Activated T-cell treated with anti-CD3 and anti-CD28 coated beads for 4 hours (primary cell): ENCODE data around the gene DRAXIN.

Experiments used
- DNase-seq: peaks from one replicate; pipeline ENCODE4 v3.0.0-alpha.2; 2020

DRAXIN gene

DNA sequence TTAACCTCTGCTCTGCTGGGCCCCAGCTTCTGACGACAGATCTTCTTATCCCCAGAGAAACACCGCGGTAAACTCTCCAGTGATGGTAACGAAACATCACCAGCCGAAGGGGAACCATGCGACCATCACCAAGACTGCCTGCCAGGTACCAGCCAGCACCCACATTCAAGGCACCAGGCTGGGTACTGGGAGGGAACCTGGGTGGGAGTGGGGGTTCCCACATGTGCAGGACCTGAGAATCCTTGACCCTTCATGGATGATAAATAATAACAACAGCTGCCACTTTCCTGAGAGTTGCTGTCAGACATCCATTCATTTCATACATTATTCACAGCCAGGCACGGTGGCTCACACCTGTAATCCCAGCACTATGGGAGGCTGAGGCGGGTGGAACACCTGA lies 20.8 kb downstream of the DRAXIN start:
- DNase-seq, result no peak

DNA sequence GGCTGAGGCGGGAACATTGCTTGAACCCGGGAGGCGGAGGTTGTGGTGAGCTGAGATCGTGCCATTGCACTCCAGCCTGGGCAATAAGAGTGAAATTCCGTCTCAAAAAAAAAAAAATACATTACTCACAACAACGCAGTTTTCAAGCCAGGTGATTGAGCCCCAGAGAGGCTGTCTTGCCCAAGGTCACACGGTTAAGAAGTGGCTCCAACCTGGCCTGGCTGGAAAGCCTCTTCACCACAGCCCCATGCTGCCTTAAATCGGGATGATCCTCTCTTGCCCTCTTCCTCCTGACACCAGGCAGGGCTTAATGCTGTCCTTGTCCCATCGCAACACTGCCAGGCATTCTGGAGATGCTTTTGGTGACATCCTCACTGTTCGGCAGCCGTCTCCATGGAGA lies 21.6 kb downstream of the DRAXIN start:
- no peak for DNase-seq

- no peak for DNase-seq
Observed at GRCh38 chr1:11714831-11715575, 23.5 kb downstream of the DRAXIN start.

- DNase-seq, result peak; percentile 87
Observed at GRCh38 chr1:11719313-11720032, 28.0 kb downstream of the DRAXIN start.

GRCh38 chr1:11720033-11720376 lies 28.5 kb downstream of the DRAXIN start:
- no peak for DNase-seq

- DNase-seq, result no peak
Observed at GRCh38 chr1:11720525-11720924, 29.0 kb downstream of the DRAXIN start.

- no peak for DNase-seq
Observed at GRCh38 chr1:11721311-11721710, 29.8 kb downstream of the DRAXIN start.

DNA sequence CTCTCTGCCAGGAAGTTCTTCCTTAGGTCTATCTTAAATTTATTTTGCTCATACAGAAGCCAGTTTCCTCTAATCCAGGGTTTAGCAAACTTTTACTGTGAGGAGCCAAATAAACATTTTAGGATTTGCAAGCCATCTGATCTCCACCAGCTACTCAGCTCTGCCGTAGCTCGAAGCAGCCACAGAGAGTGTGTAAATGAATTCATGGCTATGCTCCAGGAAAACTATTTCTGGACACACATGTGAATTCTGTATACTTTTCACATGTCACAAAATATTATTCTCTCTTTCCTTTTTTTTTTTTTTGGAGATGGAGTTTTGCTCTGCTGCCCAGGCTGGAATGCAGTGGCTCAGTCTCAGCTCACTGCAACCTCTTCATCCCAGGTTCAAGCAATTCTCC lies 31.0 kb downstream of the DRAXIN start:
- DNase-seq, result no peak

DNA sequence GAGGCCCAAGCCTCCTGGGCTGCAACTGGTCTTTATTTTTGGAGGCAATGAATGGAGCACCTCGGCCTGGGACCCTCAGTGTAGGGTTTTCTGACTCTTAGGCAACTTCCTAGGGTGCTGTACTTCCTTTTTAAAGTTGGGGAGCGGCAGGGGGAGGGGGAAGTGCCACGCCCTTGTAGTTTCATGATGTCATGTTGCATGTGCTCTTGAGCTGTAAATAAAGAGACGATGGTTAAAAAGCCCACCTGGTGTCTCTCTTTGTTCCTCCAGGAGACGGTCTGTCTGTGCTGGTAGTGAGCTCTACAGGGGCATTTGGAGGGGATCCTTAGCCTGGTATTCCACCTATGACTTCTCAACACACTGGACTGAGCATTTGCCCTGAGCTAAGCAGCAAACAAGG lies 34.1 kb downstream of the DRAXIN start:
- no peak for DNase-seq

DNA sequence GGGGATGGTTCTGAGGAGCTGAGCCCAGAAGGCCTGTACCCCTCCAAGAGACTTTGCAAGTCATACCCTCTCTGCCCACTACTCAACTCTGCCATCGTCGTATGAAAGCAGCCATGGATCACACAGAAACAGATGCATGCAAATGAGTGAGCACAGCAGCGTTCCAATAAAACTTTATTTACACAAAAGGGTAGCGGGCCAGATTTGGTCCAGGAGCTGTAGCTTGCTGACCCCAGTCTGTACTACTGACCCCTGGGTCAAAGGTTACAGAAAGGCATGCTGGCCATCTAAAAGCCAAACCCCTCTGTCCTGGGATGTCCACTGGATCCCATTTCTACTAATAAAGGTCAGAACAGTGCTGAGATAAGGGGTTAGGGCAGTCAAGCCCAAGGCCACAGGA lies 35.6 kb downstream of the DRAXIN start:
- no peak for DNase-seq

DNA sequence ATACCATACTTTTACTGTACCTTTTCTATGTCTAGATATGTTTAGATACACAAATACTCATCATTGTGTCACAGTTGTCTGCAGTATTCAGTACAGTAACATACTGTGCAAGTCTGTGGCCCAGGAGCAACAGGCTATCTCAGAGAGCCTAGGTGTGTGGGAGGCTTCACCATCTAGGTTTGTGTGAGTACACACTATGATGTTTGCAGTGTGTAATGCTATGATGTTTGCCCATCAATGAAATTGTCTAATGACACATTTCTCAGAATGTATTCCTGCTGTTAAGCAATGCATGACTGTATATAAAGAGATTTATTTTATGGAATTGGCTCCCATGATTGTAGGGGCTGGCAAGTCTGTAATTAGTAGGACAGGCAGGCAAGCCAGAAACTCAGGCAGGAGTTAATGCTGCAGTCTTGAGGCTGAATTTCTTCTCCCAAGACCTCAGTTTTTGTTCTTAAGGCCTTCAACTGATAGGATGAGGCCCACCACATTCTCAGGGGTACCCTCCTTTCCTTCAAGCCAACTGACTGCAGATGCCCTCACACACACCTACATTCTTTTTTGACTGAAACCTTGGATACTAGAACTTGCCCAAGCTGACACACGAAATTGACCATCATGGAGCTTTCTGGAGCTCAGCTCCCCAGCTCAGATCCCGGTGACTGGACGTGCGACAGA lies 36.8 kb downstream of the DRAXIN start:
- no peak for DNase-seq

DNA sequence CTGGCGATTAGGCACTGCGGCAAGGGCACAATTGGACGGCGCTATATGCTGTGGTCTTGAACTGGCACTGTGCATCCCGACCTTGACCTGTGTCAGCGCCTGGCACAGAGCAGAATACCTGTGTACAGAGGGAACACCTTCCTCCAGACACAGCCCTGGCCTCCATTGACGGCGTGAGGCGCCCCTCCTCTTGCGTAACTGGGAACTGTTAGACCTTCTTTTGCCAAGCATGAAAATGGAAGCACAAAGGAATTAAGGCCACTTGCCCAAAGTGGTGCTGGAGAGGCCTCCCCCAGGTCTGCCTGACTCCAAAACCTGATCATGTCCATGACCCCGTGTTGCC lies 37.6 kb downstream of the DRAXIN start:
- DNase-seq, result no peak

- no peak for DNase-seq
Observed at GRCh38 chr1:11729498-11730428, 38.3 kb downstream of the DRAXIN start.

DNA sequence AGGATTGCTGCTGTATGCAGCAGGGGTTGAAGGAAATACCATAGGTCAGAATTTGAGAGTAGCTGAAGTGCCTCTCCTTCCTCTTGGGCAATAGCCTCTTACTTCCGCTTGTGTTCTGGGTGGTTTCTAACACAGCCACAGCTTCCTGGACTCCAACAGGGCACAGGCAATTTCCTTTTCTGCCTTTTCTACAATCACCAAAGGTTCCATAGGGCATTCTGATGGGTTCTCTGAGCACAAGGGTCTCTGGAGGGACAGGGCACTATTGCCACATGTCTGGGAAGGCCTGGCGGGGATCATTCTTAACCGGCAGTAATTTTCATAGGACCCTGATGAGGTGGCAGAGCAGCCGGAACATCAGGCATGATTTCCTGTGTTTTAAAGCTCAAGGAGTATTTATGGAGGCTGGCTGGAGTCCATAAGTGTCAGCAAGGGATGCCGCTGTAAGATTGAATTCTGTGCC lies 39.0 kb downstream of the DRAXIN start:
- DNase-seq, result no peak

DNA sequence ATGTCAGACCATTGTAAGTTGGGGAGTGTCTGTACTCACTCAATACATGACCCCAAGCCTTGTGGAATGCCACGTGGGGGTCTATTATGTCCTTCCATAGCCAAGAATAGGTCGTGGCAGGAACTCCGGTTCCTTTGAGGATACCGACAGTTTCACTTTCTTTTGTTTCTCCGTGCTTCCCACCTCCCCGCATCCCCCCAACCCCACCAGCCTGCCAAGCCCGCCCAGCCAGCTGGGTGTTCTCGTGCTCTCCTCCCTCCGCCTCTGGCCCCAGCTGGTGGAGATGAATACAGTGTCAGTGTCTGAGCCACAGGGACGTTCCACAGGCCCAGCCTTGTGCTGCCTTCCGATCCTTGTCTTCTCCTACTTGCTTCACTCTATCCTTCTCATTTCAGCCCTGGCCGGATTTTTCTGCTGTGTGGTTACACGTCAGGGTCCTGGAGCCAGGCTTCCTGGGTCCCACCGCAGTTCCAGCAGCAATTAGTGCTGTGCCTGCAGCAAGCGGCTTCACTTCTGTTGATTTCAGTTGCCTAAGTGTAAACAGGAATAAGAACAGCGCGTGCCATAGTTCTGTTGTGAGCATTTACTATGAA lies 40.3 kb downstream of the DRAXIN start:
- no peak for DNase-seq

DNA sequence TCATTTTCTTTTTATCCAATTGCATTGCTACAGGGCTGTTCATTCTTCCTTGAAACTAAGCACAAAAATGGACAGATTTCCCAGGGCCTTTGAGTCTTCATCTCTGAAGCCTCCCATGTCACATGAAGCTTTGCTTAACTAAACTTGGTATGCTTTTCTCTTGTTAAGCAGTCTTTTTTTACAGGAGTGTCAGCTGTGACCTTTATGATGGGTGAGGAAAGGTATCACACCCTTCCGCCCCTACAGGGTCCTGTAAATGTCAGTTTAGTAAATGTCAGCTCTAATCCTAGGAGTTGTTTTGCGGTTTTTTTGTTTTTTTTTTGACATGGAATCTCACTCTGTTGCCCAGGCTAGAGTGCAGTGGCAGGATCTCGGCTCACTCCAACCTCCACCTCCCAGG lies 41.8 kb downstream of the DRAXIN start:
- no peak for DNase-seq

DNA sequence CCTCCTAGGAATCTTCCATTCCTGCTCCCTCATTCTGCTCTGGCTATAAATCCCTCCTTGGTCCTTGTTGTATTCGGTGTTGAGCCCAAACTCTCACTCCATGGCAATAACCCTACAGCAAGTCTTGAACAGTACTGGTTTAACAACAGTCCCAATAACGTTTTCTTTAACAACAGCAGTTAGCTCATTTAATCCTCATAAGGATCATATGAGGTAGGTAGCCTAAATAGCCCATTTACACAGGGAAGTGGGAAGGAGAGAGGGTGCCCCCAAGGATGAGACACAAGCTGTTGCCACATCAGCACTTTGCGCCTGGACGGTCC lies 44.0 kb downstream of the DRAXIN start:
- no peak for DNase-seq

GRCh38 chr1:11735854-11736745 lies 44.6 kb downstream of the DRAXIN start, which contains the start of gene AGTRAP:
TSS of gene AGTRAP (plus strand) at chr1:11736136. CDS start at chr1:11736209, 73 bp downstream.
- DNase-seq, result peak; percentile 71

- no peak for DNase-seq
Observed at GRCh38 chr1:11736746-11737639, 45.5 kb downstream of the DRAXIN start.

DNA sequence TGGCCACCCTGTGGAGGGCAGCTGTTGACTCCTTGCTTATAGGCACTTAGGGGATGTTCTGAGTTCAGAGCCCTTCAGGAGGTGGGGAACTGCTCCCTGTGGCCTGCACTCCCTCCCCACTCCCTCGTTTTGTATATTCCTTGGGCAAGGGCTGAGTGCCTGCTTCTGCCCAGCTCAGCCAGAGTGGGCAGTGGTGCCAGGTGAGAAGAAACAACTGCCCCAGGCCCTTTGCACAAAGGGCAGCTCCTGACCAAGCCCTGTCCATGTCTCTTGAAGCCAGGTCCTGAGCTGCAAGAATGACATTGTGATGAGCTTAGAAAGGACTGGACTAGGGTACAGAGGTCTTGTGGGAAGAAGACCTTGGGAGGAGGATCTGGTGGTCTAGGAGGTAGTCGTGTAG lies 46.6 kb downstream of the DRAXIN start:
- DNase-seq, result no peak

GRCh38 chr1:11738783-11739182 lies 47.3 kb downstream of the DRAXIN start:
- no peak for DNase-seq
